NCI-H2107 treated with DMSO at 0.1 percent for 48 hours (cell line): Measurements from ENCODE around the gene MMP21.

ENCODE experiments used
- DNase-seq: peaks from one replicate; lab custom pipeline; 2025; ENCODE audit not compliant: unreplicated experiment; lab: John Stamatoyannopoulos, UW

MMP21 gene, protein sequence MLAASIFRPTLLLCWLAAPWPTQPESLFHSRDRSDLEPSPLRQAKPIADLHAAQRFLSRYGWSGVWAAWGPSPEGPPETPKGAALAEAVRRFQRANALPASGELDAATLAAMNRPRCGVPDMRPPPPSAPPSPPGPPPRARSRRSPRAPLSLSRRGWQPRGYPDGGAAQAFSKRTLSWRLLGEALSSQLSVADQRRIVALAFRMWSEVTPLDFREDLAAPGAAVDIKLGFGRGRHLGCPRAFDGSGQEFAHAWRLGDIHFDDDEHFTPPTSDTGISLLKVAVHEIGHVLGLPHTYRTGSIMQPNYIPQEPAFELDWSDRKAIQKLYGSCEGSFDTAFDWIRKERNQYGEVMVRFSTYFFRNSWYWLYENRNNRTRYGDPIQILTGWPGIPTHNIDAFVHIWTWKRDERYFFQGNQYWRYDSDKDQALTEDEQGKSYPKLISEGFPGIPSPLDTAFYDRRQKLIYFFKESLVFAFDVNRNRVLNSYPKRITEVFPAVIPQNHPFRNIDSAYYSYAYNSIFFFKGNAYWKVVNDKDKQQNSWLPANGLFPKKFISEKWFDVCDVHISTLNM

DNA sequence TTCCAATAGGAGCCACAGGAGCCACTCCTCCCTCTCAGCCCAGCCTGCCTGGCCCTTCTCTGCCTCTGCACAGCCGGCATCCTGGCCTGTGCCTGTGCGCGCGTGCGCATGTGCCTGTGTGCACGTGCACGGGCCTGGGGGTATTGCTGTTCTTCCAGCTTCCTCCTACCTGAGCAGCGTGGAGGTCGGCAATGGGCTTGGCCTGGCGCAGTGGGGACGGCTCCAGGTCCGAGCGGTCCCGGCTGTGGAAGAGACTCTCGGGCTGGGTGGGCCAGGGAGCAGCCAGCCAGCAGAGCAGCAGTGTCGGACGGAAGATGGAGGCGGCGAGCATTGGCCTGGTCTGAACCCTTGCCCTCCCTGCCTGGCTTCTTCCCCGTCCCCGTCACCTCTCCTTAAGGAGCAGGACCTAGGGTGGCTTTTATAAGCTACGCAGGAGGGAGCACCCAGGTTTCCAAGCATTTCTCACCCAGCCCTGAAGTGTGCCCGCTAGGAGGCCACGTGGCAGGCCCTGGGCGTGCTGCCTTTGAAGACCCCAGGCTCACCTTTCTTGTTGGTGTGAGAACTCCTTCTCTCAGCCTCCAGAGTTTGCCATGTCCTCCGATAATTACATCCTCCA is at the start of gene MMP21:
TSS of gene MMP21 (minus strand) at position 331 of the 616 bp plus-strand sequence. CDS start at position 331, 0 bp downstream.
- no peak for DNase-seq

DNA sequence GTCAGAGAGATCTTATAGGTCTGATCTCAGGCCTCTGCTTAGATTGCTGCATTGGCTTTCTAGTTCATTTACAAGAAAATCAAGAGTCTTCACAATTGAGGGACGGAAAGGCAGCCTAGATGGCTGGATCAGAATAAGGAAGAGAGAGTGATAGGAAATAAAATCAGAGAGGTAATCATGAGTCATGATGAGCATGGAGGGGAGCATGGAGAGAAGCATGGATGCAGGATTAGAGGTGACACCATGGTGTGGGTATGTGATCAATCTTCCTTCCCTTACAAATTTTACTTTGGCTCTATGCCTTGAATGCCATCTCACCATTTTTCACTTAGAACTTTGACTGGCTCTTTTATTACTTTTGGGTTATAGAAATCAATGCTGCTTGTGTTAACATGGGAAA is 49.1 kb upstream of the MMP21 start:
- DNase-seq = no peak

DNA sequence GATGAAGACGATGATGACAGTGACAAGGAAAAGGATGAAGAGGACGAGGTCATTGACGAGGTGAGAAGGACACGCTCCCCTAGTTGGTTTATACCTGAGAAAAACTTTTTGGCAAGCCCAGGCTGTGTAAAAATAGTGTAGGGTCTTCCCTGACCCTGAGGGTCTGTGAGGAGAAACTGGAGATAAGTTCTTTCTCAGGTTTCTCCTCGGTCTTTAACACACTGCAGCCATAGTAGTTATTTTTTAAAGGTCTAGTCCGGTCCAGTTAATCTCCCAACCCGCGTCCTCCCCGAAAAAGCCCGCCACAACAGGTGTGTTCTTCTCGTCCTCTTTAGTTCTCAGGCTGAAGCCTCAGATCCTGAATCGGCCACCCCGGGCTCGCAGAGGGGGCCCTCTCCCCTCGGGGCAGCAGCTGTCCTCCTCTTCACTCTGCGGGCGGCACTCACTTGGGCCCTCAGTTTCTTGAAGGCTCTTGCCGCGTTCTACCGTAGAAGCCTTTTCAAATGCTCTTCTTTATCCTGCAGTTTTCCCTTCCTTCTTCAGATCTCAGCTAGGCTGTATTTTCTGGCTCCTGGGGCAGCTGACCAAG is 48.1 kb upstream of the MMP21 start:
- no peak for DNase-seq

DNA sequence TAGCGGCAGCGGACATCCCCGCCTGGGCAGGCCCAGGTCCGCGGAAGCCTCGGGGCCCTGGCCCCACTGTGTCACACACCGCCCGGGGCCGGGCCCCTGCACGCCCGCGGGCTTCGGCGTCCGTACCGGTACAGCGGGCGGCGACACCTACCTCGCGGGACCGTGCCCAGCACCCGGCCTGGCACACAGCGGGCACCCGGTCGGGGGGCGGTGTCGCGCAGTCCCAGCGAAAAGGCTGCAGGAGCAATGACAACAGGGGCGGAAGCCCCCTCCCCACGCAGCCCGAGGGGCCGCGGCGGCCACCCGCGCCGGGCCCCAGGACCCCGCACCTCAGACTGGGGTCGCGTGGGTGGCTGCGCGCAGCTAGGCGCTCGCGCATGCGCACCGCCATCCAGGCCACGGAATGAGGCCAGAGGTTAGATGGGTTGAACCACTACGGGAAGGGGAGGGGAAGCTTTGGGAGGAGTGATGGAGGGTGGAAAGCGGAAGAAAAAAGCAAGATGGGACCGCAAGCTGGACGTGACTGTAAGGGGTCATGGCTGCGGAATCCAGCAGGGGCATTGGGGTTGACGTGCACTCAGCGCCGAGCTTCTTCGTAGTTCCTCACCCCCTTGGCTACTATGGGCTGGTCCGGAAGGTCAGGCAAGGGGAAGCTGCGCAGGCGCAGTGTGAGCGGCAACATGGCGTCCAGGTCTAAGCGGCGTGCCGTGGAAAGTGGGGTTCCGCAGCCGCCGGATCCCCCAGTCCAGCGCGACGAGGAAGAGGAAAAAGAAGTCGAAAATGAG is 47.4 kb upstream of the MMP21 start, which contains the start of the genes BCCIP and UROS:
TSS of gene BCCIP (plus strand) at position 669 of the 785 bp plus-strand sequence. CDS start at position 681, 12 bp downstream.
TSS of gene UROS (minus strand) at position 381 of the 785 bp plus-strand sequence. CDS start 6,759 bp downstream, outside the sequence.
- peak; percentile 56 for DNase-seq

DNA sequence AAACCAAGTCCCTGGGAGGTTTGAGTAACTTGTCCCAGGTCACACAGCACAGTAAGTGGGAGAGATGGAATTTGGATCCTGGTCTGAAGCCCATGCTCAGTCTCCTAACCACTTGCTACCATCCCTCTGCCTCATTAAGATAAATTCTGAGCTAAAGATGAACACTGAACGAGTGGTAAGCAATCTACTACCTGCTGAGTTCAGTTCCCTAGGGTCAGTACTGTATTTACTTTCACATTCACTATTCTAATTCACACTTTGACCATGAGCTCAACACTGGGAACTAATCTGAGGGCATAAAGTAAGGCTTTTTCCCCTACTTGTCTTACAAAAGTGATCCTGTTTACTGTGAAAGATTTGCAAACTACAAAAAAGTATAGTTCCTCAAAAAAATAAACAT is 45.1 kb upstream of the MMP21 start:
- no peak for DNase-seq

DNA sequence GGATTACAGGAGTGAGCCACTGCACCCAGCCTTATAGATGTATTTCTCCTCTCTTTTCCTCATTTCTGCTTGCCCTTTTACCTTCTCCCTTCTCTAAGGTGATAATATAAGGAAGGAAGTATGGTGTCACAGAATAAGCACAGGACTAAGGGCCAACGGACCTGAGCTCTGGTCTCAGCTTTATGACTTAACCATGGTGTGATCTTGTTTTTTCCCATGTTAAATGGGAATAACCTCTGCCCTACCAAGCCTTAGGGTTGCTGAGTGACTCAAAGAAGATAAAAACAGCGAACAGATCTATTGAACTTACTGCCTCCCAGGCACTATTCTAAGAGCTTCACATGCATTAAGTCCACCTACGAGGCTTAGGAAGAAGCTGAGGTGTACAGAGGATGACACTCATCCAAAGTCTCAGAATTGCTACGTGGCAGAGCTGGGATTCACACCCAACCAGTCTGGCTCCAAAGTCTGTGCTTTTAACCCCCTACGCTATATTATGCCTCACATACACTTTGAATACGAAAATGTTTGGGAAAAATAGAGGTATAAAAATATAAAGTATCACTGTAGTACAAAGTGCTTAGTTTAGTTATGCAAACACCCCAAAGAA is 41.8 kb upstream of the MMP21 start:
- no peak for DNase-seq

DNA sequence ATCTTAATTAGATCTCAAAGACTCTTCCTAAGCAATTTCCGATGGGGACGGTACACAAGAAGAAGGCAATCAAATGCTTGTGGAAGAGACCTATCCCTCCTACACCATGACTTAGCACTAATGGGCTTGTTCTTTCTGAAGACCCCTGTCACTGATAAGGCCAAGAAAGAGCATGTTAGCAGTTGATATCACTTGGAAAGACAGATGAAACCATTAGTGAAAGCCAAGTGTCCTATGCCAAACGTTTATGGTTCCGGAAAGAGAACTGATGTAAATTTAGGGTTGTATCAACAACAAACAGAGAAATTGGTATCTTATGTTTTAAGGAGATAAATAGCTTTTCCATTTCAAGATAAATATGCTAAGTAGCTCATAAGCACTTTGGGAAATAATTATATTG is 40.9 kb upstream of the MMP21 start:
- no peak for DNase-seq

DNA sequence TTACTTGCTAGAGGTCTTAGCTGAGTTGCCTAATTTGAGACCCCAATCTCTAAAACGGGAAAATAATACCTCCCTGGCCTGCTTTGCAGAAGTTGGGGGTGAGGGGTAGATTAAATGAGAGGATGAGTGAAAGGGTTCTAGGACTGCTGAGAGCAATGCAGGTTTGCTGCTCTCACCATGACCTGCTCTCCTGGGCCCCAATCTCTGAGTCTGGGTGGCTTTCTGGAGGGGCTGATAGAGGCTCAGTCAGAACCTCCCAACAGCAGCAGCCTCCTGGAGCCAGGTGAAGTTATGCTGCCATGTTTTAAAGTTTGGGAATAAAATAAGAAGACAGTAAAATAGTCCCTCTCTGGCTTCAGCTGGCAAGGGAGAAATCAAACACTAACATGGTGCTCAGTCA is 40.1 kb upstream of the MMP21 start:
- no peak for DNase-seq

DNA sequence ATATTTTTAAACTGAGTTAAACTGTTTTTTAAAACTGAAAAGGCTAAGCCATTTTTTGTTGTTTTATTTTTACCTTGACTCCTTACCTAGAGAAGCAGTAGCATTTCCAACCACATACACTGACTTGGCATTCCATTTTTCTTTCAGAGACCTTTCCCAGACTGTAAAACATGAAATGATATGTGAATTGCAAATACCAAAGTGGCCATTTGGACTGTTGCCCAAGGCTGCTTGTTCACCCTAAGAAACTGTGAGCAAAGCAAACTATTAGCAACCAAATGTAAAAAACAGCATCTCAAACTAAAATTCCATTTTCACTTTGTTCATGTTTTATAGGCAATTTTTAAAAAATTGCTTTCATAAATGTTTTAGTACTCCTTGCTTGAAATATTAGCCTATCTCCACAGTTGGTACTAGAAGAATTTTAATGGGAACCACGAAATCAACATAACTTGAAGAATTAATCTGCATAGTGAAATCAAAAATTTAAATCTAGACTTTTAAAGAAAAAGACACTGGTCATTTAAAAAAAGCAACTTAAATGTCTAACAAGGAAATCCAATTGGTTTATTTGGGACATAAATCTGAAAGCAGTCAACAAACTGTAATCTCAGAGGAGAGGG is 36.6 kb upstream of the MMP21 start:
- no peak for DNase-seq

DNA sequence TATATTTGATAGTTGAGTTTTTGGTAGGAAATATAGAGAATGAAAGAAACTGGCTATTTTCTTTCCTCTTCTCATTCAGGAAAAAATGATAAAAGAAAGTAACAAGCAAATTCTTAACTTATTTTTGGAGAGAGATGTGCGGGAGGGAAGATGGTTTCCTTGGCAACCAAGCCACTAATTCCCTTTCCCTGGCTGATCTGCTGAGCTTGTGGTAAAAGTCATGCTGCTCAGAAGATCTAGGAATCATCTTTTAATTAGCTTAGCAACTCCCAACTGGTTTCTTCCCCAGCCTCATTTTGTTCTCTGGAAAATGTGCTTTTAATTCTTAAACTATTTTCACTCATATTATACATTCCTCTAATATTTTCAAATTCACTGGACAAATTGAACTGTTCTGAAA is 35.6 kb upstream of the MMP21 start:
- no peak for DNase-seq

DNA sequence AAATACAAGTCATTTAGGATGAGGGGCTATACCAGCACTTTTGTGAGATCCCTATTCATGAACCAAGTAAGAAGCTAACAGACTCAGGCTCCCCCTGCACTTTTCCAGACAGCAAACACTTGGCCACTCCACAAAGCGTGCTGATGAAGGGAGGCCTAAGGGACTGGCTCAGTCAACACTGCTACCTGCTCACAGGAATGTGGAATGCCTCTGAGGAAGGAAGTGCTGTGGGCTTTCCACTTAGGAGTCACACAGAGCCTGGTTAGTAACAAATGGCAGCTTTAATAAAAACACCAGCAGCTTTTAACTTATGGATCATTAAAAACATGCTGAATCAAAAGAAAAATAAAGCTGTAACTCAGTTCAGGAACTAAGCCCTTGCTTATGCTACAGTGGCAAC is 32.4 kb upstream of the MMP21 start:
- no peak for DNase-seq

DNA sequence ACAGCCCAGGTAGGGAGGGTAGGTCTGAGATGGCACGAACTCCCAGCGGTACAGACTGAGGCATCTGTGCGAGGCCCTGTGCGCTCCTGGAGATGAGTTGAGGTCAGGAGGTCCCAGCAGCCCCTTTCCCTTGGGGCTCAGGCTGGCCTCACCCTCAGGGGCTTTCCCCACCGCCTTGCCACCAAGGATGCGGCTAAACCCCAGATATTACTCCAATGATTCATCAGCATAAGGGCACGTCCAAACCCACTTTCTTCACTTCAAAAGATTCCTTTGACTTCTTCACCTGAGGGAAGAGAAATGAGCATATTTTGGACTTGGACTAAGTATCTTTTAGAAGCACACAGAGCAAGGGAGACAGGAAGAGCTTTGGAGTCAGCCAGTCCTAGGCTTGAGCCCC is 27.1 kb upstream of the MMP21 start:
- DNase-seq = no peak

DNA sequence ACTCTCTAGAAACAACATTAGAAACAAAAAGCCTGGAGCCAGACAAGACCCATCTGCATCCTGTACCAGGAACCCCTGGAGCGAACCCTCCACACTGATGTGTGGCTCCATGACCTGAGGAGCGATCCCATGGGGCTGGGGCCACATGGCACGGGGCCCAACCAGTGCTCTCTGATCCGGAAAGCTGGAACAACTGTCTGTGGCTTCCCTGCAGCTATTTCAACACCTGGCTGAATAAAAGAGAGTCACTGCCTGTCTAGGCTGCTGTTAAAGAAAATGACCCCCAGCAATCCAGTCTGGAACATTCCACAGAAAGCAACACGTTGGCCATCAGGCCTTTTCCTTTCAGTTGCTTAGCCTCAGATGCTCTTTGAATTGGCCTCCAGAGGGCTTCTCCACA is 26.5 kb upstream of the MMP21 start:
- DNase-seq = no peak

DNA sequence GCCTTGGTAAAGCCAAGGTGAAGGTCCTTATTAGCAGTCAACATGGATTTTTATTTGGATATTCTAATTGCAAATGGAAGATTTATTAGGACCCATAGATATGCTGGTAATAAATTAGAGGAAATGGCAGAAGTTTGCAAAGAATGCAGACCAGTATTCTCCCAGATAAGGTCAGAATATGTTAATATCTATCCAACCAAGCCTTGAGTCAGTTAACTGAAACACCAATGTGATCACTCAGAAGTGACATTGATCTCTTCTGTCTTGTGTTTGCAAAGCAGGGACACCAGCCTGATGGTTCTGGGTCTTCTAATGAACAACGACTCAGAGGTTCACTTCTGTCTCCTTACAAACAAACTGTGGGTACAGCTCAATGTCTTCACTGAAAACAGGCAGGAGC is 26.0 kb upstream of the MMP21 start:
- DNase-seq = no peak

DNA sequence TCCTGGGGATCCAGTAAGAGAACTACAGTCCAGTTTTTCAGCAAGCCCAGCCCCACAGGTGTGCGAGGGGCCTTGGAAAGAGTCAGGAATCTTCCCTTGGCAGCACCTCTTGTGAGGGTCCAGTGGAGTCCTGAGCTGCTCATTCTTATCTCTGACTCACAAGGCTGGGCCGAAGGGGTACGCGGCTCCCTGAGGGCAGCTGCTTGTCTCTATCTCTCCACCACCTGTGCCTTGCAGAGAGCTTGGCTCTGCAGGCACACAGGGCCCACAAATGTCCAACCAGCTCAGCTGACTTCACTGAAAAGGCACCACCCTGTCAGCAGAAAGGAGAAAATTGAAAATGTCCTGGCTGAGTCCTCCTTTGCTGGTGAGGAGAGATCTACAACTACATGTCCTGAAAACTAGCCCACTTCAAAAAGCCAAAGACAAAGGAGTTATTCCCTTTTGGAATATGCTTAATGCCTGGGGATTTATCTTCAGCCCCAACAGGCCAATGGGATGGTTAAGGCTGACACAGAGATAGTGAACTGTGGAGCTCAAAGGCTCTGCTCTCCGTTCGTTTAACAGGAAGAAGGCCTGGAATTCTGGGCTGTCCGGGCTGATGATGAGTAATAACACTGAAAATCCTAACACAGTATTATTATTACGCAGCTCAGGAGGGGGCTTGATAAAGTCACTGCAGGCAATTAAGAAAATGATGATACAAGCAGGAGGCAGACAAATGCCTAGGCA is 24.0 kb upstream of the MMP21 start:
- no peak for DNase-seq

DNA sequence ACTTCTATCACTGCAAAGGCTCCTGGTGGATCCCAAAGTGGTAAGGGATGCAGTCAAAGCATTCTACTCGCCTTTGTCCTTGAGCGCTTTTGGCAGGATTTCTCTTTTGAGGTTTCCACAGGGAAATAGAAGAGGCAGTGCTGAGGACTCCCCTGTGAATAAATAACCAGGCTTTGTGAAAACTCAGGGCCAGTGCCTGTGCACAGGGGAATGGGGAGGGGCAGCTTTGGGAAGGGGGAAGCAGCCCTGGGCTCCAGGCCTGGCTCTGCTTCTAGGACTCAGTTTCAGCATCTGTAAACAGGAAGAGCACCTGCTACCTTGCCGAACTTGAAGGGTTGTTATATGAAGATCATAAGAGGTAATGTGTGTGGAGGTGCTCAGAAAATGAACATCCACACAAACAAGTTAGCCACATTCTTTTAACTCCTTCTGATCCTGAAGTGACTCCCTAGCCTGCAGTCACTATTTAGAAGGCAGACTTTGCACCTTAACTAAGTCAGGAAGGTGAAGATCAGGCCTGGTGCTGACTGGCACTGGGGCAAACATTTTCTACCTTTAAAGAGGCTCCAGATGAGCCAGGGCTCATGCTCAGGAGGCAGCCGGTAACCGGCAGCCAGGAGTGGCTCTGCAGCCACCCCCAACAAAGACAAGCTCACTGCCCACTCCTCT is 22.5 kb upstream of the MMP21 start:
- peak; percentile 9 for DNase-seq

DNA sequence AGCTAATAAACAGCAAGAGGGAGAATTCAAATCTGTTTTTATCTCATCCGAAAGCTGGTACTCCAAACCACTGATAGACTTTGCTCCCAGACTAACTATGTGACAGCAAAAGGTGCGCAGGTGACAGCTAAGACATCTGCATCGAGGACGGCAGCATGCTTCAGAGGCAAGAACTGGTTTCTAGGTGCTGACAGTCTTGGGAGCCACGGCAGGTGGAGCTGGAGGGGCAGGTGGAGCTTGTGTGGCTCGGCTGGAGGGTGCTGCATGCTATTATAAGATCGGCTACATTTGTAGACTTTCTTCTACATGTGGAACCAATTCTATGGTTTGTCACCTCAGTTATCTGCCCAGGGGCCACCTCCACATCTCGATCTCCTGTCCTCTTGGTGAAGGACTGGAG is 21.8 kb upstream of the MMP21 start:
- DNase-seq = no peak

DNA sequence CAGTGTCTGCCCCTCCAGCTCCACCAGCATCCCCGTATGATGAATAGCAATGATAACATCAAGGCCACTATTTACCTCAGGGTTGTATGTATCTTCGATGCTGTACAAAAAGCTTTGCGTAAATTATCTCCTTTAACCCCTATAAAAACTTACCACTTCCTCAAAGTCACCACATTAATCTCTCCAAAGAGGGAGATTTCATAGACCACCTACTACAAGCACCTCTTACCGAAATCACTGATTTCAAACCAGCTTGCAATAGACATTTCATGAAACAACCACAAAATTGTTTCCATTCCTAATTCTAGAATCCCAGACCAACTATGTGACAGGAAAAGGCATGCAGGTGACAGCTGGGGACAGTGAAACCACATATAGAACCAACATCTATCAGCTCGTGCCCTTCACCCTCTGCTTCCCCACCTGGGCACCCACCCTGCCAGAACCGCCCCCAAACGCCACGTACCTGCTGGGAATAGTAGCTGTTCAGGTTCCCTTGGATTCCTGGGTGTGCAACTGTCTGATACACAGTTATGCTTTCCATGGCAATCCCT is 20.1 kb upstream of the MMP21 start:
- DNase-seq = no peak

DNA sequence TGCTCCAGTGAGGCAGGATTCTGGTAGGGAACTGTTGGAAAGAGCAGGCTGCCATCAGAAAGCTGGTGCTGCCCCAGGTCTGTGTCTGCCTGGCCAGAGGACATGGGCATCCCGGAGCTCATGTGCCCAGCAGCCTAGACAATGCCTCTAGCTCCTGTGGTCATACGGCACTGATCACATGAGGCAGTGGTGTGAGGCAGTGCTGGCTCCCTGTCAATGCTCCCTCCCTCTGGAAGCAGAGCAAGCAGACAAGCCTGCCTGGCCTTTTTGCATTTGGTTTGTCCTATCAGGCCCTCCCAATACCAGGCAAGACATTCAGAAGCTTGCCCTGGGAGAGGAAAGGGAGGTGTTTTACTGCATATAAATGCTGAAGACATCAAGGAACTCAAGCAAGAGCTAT is 19.5 kb upstream of the MMP21 start:
- DNase-seq = no peak
